Measurements from ENCODE around the gene LRRC25. TPM values are rescaled to one million over a fixed set of nuclear protein-coding genes. Genes with fewer than 3 reads are reported as not detected.

LRRC25 gene
- polyA plus RNA-seq, 1 donor from 2014 or later: not detected

DNA sequence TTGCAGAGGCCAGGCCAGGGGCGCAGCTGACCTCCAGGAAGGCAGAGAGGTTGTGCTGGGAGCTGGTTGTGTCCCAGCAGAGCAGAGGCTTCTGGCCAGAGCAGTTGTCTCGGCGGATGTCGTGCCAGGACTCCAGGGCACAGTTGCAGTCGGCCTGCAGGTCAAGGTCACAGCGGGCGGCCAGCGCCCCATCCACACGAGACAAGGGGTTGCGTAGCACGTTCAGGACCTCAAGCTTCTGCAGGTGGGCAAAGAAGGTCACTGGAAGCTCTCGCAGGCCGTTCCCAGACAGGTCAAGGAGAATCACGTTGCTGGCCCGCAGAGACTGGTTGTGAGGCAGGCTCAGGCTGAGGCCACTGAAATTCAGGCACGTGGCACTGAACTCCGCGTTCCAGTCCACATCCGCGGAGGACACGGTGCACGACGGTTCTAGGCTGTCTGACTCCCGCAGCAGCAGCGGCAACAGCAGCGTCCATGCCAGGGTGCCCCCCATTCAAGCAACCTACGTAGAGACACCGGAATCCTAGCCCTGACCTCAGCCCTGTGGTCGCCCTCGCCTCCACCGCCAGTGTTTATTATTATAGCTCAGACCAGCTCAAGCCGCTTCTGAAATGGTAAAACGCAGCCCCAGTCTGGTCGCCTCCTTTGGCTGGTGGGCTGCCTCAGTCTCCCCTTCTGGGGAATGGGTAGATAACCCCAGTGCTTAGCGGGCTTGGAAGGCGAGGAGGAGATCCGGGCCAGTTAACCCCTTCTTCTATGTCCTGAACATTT lies 766 bp downstream of the LRRC25 start:
- no peak overlapping the region for H3K9ac ChIP-seq (ENCODE audit: low read length)
- no peak overlapping the region for H3K4me3 ChIP-seq (ENCODE audit: low read length)

DNA sequence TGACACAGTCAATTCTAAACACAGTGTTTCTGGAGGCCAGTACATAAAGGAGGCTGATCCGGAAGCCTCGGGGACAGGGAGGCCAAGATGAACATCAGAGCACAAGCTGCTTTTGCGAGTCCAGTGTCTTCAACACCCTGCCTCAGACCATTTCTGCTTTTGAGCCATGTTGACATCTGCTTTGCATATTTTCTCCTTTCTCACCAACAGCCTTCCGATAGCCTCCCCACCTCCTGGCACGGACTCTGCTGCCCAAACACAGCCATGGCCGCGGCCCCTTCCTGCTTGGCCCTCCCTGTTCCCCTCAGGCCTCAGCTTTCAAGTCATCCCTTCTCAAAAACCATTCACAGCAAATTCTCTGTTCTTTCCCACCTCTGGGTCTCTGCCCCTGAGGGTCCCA lies 3.6 kb downstream of the LRRC25 start:
- no peaks in the 10 kb centered on the region for H4K20me1 ChIP-seq (ENCODE audit: insufficient read depth)
- no peak overlapping the region for H3K27ac ChIP-seq (ENCODE audit: low read length)
- TF ChIP-seq POLR2AphosphoS5 (IDR thresholded peaks at IDR 0.05) (no peak), TAF1 (IDR thresholded peaks at IDR 0.05; ENCODE audit: low read depth) (no peak), EZH2 (IDR thresholded peaks at IDR 0.05; ENCODE audit: borderline replicate concordance, insufficient read depth, low read length, poor library complexity, severe bottlenecking) (no peak), SMC3 (conservative IDR thresholded peaks at IDR 0.05; ENCODE audit: poor library complexity) (no peak), MXI1 (conservative IDR thresholded peaks at IDR 0.05; ENCODE audit: poor library complexity, severe bottlenecking) (no peak), RAD21 (conservative IDR thresholded peaks at IDR 0.05) (no peak), EP300 (conservative IDR thresholded peaks at IDR 0.05; ENCODE audit: poor library complexity, severe bottlenecking) (no peak)
- TF ChIP-seq, protein P1, sequence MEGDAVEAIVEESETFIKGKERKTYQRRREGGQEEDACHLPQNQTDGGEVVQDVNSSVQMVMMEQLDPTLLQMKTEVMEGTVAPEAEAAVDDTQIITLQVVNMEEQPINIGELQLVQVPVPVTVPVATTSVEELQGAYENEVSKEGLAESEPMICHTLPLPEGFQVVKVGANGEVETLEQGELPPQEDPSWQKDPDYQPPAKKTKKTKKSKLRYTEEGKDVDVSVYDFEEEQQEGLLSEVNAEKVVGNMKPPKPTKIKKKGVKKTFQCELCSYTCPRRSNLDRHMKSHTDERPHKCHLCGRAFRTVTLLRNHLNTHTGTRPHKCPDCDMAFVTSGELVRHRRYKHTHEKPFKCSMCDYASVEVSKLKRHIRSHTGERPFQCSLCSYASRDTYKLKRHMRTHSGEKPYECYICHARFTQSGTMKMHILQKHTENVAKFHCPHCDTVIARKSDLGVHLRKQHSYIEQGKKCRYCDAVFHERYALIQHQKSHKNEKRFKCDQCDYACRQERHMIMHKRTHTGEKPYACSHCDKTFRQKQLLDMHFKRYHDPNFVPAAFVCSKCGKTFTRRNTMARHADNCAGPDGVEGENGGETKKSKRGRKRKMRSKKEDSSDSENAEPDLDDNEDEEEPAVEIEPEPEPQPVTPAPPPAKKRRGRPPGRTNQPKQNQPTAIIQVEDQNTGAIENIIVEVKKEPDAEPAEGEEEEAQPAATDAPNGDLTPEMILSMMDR (IDR thresholded peaks at IDR 0.05; ENCODE audit: poor library complexity, severe bottlenecking): no peak
- TF ChIP-seq, protein P2, sequence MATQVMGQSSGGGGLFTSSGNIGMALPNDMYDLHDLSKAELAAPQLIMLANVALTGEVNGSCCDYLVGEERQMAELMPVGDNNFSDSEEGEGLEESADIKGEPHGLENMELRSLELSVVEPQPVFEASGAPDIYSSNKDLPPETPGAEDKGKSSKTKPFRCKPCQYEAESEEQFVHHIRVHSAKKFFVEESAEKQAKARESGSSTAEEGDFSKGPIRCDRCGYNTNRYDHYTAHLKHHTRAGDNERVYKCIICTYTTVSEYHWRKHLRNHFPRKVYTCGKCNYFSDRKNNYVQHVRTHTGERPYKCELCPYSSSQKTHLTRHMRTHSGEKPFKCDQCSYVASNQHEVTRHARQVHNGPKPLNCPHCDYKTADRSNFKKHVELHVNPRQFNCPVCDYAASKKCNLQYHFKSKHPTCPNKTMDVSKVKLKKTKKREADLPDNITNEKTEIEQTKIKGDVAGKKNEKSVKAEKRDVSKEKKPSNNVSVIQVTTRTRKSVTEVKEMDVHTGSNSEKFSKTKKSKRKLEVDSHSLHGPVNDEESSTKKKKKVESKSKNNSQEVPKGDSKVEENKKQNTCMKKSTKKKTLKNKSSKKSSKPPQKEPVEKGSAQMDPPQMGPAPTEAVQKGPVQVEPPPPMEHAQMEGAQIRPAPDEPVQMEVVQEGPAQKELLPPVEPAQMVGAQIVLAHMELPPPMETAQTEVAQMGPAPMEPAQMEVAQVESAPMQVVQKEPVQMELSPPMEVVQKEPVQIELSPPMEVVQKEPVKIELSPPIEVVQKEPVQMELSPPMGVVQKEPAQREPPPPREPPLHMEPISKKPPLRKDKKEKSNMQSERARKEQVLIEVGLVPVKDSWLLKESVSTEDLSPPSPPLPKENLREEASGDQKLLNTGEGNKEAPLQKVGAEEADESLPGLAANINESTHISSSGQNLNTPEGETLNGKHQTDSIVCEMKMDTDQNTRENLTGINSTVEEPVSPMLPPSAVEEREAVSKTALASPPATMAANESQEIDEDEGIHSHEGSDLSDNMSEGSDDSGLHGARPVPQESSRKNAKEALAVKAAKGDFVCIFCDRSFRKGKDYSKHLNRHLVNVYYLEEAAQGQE (IDR thresholded peaks at IDR 0.05; ENCODE audit: borderline replicate concordance): no peak
- H3K4me3 ChIP-seq (ENCODE audit: low read length): no peak overlapping the region
- no peak overlapping the region for H2AFZ ChIP-seq (ENCODE audit: low read depth, low read length)
- H3K79me2 ChIP-seq (replicated peaks; ENCODE audit: insufficient read depth, low read length): no peaks in the 10 kb centered on the region
- H3K27me3 ChIP-seq (ENCODE audit: insufficient read depth, low read depth, low read length): peaks cover 2% of the 10 kb centered on the region
- no peaks in the 10 kb centered on the region for H3F3A ChIP-seq (ENCODE audit: insufficient read depth, low read length, poor library complexity, severe bottlenecking)
- H3K9ac ChIP-seq (ENCODE audit: low read length): no peak overlapping the region
- H3K9me2 ChIP-seq (ENCODE audit: insufficient read depth, low read length): no peaks in the 10 kb centered on the region
- H3K4me2 ChIP-seq (ENCODE audit: low read length): no peak overlapping the region
- H3K9me3 ChIP-seq (ENCODE audit: low read length): no peaks in the 10 kb centered on the region
- H3K36me3 ChIP-seq (ENCODE audit: insufficient read depth, low read length): no peaks in the 10 kb centered on the region

More for the DNA sequence above, 766 bp downstream of the LRRC25 start:
- Histone ChIP-seq H4K20me1 (ENCODE audit: insufficient read depth) (no peaks in the 10 kb centered on the region), H2AFZ (ENCODE audit: low read depth, low read length) (no peak overlapping the region), H3K9me3 (ENCODE audit: low read length) (no peaks in the 10 kb centered on the region), H3K9me2 (ENCODE audit: insufficient read depth, low read length) (no peaks in the 10 kb centered on the region), H3K4me2 (ENCODE audit: low read length) (no peak overlapping the region), H3F3A (ENCODE audit: insufficient read depth, low read length, poor library complexity, severe bottlenecking) (no peaks in the 10 kb centered on the region), H3K36me3 (ENCODE audit: insufficient read depth, low read length) (no peaks in the 10 kb centered on the region), H3K27me3 (ENCODE audit: insufficient read depth, low read depth, low read length) (no peaks in the 10 kb centered on the region), H3K79me2 (replicated peaks; ENCODE audit: insufficient read depth, low read length) (no peaks in the 10 kb centered on the region), H3K27ac (ENCODE audit: low read length) (no peak overlapping the region)
- TF ChIP-seq, protein P1 (IDR thresholded peaks at IDR 0.05; ENCODE audit: poor library complexity, severe bottlenecking): no peak
- TF ChIP-seq EP300 (conservative IDR thresholded peaks at IDR 0.05; ENCODE audit: poor library complexity, severe bottlenecking) (no peak), SMC3 (conservative IDR thresholded peaks at IDR 0.05; ENCODE audit: poor library complexity) (no peak), TAF1 (IDR thresholded peaks at IDR 0.05; ENCODE audit: low read depth) (no peak), MXI1 (conservative IDR thresholded peaks at IDR 0.05; ENCODE audit: poor library complexity, severe bottlenecking) (no peak), EZH2 (IDR thresholded peaks at IDR 0.05; ENCODE audit: borderline replicate concordance, insufficient read depth, low read length, poor library complexity, severe bottlenecking) (no peak), POLR2AphosphoS5 (IDR thresholded peaks at IDR 0.05) (no peak), RAD21 (conservative IDR thresholded peaks at IDR 0.05) (no peak)
- TF ChIP-seq, protein P2 (IDR thresholded peaks at IDR 0.05; ENCODE audit: borderline replicate concordance): no peak

Measured in neural cell (in vitro differentiated cells).